Naive thymus-derived CD4-positive, alpha-beta T cell (primary cell): ENCODE data around the gene TMEM17. TPM values are rescaled to one million over a fixed set of nuclear protein-coding genes. Genes with fewer than 3 reads are reported as not detected.

Source experiments
- ATAC-seq: fragments of 150-1000 bp; cut with Tn5 transposase; 2 replicates; pipeline ENCODE4 v1.10.0; 2021; ENCODE audit warnings: mild to moderate bottlenecking, moderate library complexity
- CTCF ChIA-PET: fragments of 350-600 bp; sonication (Branson Sonifier 250); formaldehyde crosslinking; loops from one replicate; lab custom pipeline; 2021; ENCODE audit warnings: antibody characterized with exemption; lab: Charles Lee
- POLR2A ChIA-PET: fragments of 350-600 bp; sonication (Branson Sonifier 250); formaldehyde crosslinking; loops from one replicate; lab custom pipeline; 2021; ENCODE audit warnings: antibody characterized with exemption, inconsistent platforms; lab: Charles Lee
- DNase-seq, 9 donors: peaks; one replicate each; pipeline versions ENCODE4 v3.0.0 to v3.0.0-alpha.2; 2020 to 2022; ENCODE audit warnings: mixed read lengths in 1 of 9
- H3K27ac ChIP-seq: one replicate; pipeline ENCODE4 v1.7.0; 2013; ENCODE audit warnings: mild to moderate bottlenecking, low read depth, low read length, moderate library complexity
- H3K27me3 ChIP-seq, 2 donors: one replicate each; pipeline ENCODE4 v1.7.0; 2013; ENCODE audit warnings: low read length in 2 of 2, mild to moderate bottlenecking in 2 of 2, moderate library complexity in 2 of 2; ENCODE audit not compliant: control insufficient read depth in 2 of 2, insufficient read depth in 2 of 2
- H3K36me3 ChIP-seq, 3 experiments: 1 replicate in 2 of 3; 2 replicates in 1 of 3; pipeline ENCODE4 v1.7.0; 2013; ENCODE audit warnings: low read length in 3 of 3, mild to moderate bottlenecking in 3 of 3, moderate library complexity in 1 of 3; ENCODE audit not compliant: insufficient read depth in 3 of 3, control insufficient read depth in 2 of 3
- H3K4me1 ChIP-seq, 2 donors: one replicate each; pipeline ENCODE4 v1.7.0; 2013; ENCODE audit warnings: low read length in 2 of 2, mild to moderate bottlenecking in 2 of 2, moderate library complexity in 1 of 2; ENCODE audit not compliant: control insufficient read depth in 2 of 2, insufficient read depth in 2 of 2
- H3K4me3 ChIP-seq: 2 replicates; pipeline ENCODE4 v1.7.0; 2013; ENCODE audit warnings: mild to moderate bottlenecking, low read length
- H3K9me3 ChIP-seq, 3 experiments: 1 replicate in 2 of 3; 2 replicates in 1 of 3; pipeline ENCODE4 v1.7.0; 2013; ENCODE audit warnings: low read length in 3 of 3; ENCODE audit not compliant: control insufficient read depth in 2 of 3
- H3K27ac Mint-ChIP-seq, 9 donors: one replicate each; pipeline ENCODE4 v1.8.0; 2020 to 2022; ENCODE audit warnings: mixed read lengths in 9 of 9, mild to moderate bottlenecking in 8 of 9, moderate library complexity in 5 of 9, inconsistent platforms in 2 of 9
- H3K27me3 Mint-ChIP-seq, 5 donors: one replicate each; pipeline ENCODE4 v1.8.0; 2021 to 2022; ENCODE audit warnings: mixed read lengths in 5 of 5, mild to moderate bottlenecking in 1 of 5
- H3K36me3 Mint-ChIP-seq, 5 donors: one replicate each; pipeline ENCODE4 v1.8.0; 2020 to 2022; ENCODE audit warnings: mixed read lengths in 5 of 5, mild to moderate bottlenecking in 3 of 5, inconsistent platforms in 1 of 5
- H3K4me1 Mint-ChIP-seq, 7 donors: one replicate each; pipeline ENCODE4 v1.8.0; 2020 to 2022; ENCODE audit warnings: mixed read lengths in 7 of 7, mild to moderate bottlenecking in 3 of 7, inconsistent platforms in 1 of 7
- H3K4me3 Mint-ChIP-seq, 10 donors: one replicate each; pipeline ENCODE4 v1.8.0; 2020 to 2022; ENCODE audit warnings: mild to moderate bottlenecking in 10 of 10, mixed read lengths in 10 of 10, moderate library complexity in 6 of 10, inconsistent platforms in 2 of 10
- H3K9me3 Mint-ChIP-seq, 11 donors: one replicate each; pipeline ENCODE4 v1.8.0; 2020 to 2022; ENCODE audit warnings: mixed read lengths in 11 of 11, mild to moderate bottlenecking in 4 of 11, inconsistent platforms in 1 of 11, moderate library complexity in 1 of 11
- intact Hi-C, 2 donors: fragments of 100-400 bp; cut with micrococcal nuclease; formaldehyde crosslinking; loops; one replicate each; pipeline ENCODE4 v1.15.1; 2023
- polyA plus RNA-seq, 2 donors: library from polyadenylated mRNA; unstranded; fragments of 300-500 nt; fragmentation: Illumina TruSeq; gene quantifications; one replicate each; pipeline ENCODE4 v1.2.3, GENCODE V29; 2021
- total RNA-seq, 6 experiments: library from RNA in 5 of 6; stranded (reverse) in 5 of 6; gene quantifications; 1 replicate in 5 of 6; 2 replicates in 1 of 6; pipeline ENCODE4 v1.2.3 and lab custom pipeline; 2021 to 2026

Gene TMEM17
- total and polyA plus RNA-seq, 7 experiments from 2014 or later: 0.15 TPM; not detected in 5

- Mint-ChIP-seq H3K27me3 (peaks cover 0 to 5% (median 1%) of the 10 kb centered on the region in 5 donors), H3K4me1 (no peaks in the 10 kb centered on the region), H3K27ac (no peak overlapping the region), H3K4me3 (no peak overlapping the region), H3K9me3 (no peaks in the 10 kb centered on the region), H3K36me3 (no peaks in the 10 kb centered on the region)
- ChIA-PET POLR2A (no interaction called here), CTCF (no interaction called here)
- intact Hi-C loops: no loop called here
- DNase-seq (no peak), ATAC-seq (no peak)
- H3K4me1 ChIP-seq: no peaks in the 10 kb centered on the region
- no peak overlapping the region for H3K4me3 ChIP-seq
- H3K27ac ChIP-seq: no peak overlapping the region
- no peaks in the 10 kb centered on the region for H3K27me3 ChIP-seq
- H3K36me3 ChIP-seq: no peaks in the 10 kb centered on the region
- H3K9me3 ChIP-seq: no peaks in the 10 kb centered on the region
Observed at GRCh38 chr2:62486439-62486765, 19.6 kb downstream of the TMEM17 start.

- H3K27ac Mint-ChIP-seq: no peak overlapping the region
- H3K4me3 Mint-ChIP-seq: no peak overlapping the region
- H3K9me3 Mint-ChIP-seq: no peaks in the 10 kb centered on the region
- no peaks in the 10 kb centered on the region for H3K36me3 Mint-ChIP-seq
- ATAC-seq: no peak
- Histone ChIP-seq H3K9me3 (no peaks in the 10 kb centered on the region), H3K27ac (no peak overlapping the region), H3K27me3 (no peaks in the 10 kb centered on the region), H3K4me3 (no peak overlapping the region), H3K4me1 (no peaks in the 10 kb centered on the region), H3K36me3 (no peaks in the 10 kb centered on the region)
- DNase-seq: no peak
- intact Hi-C loops: no loop called here
- no peaks in the 10 kb centered on the region for H3K4me1 Mint-ChIP-seq
- ChIA-PET CTCF (no interaction called here), POLR2A (no interaction called here)
- peaks cover 0 to 6% (median 5%) of the 10 kb centered on the region in 5 donors for H3K27me3 Mint-ChIP-seq
Observed at GRCh38 chr2:62485761-62486438, 20.1 kb downstream of the TMEM17 start.

DNA sequence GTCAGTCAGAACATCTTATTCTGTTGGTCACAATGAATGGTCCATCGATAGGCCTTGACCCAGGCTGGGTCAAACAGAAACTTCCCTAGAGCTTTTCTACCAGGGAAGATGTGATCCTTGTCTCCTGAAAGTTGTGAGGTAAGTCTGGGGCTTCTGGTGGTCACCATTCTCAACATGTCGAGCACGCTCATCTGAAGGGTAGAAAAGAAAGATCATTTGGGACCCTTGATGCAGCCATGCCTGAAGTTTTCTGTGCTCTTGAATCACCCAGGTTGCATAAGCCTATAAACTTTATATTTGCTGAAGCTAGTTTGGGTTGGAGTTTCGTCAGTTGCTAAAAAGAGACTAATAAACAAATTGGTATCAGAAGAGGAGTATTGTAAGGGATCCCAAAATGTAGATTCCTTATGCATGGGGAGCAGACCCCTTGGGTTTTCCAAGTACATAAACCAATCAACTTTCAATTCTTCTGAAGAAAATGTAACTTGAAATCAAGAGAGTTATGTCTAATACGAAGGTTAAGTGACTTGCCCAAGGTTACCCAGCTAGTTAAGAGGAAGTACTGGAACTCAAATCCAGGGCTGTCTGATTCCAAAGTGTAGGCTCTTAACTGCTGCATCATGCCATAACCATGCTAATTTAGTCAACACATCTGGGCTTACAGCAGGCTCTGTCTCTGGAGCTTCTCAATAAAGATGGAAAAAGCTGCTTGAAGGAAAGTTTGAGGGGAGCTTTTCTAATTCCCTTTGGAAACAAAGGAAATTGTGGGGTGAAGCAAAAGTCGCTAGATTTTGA lies 23.2 kb downstream of the TMEM17 start:
- Mint-ChIP-seq H3K27me3 (peaks cover 0 to 12% (median 5%) of the 10 kb centered on the region in 5 donors), H3K4me1 (no peaks in the 10 kb centered on the region), H3K4me3 (no peak overlapping the region), H3K9me3 (no peaks in the 10 kb centered on the region), H3K27ac (no peak overlapping the region), H3K36me3 (no peaks in the 10 kb centered on the region)
- no peak overlapping the region for H3K4me3 ChIP-seq
- POLR2A ChIA-PET: interaction anchor here (0.8 kb wide), 1 partner anchor 409 kb away, joined by 3 read pairs; no protein-coding TSS in a partner anchor
- no peak for ATAC-seq
- H3K36me3 ChIP-seq: no peaks in the 10 kb centered on the region
- H3K27ac ChIP-seq: no peak overlapping the region
- intact Hi-C loops: no loop called here
- no peaks in the 10 kb centered on the region for H3K4me1 ChIP-seq
- DNase-seq: no peak
- no peaks in the 10 kb centered on the region for H3K27me3 ChIP-seq
- CTCF ChIA-PET: interaction anchor here (1.0 kb wide), 1 partner anchor 25 kb away, joined by 3 read pairs; no protein-coding TSS in a partner anchor
- no peaks in the 10 kb centered on the region for H3K9me3 ChIP-seq

- Mint-ChIP-seq H3K4me3 (no peak overlapping the region), H3K9me3 (no peaks in the 10 kb centered on the region), H3K27ac (no peak overlapping the region), H3K4me1 (peaks cover 0 to 7% (median 6%) of the 10 kb centered on the region in 7 donors), H3K27me3 (peaks cover 5 to 15% (median 6%) of the 10 kb centered on the region in 5 donors), H3K36me3 (no peaks in the 10 kb centered on the region)
- ChIA-PET POLR2A (no interaction called here), CTCF (no interaction called here)
- intact Hi-C loops: no loop called here
- peaks cover 0 to 11% of the 10 kb centered on the region in 2 donors for H3K4me1 ChIP-seq
- DNase-seq: no peak
- H3K4me3 ChIP-seq: no peak overlapping the region
- ATAC-seq: no peak
- H3K9me3 ChIP-seq: no peaks in the 10 kb centered on the region
- H3K27me3 ChIP-seq: no peaks in the 10 kb centered on the region
- no peak overlapping the region for H3K27ac ChIP-seq
- H3K36me3 ChIP-seq: no peaks in the 10 kb centered on the region
Observed at GRCh38 chr2:62479917-62480316, 26.1 kb downstream of the TMEM17 start.

DNA sequence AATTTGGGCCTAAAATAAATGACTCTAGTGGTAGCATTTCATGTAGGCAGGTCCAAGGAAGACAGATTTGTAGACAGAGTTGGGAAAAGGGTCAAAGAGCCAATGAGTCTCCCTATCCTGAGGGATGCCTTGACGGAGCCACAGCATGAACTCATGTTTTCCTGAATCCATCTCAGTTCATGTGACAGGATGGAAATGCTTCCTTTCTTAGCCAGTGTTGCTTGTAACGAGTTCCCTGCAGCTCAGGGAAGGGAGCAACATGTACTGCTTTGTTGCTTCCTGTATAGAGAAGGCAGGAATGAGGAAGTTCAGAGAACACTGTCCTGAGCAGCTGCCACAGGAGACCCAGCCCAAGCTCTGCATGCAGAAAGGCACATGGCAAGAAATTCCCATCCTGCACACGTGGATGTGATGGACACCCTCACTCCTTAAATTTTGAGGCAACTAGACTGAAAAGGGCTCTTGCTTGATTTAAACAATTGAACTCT lies 27.9 kb downstream of the TMEM17 start:
- peaks cover 5 to 22% (median 6%) of the 10 kb centered on the region in 5 donors for H3K27me3 Mint-ChIP-seq
- peaks cover 0 to 14% of the 10 kb centered on the region in 2 donors for H3K4me1 ChIP-seq
- H3K4me3 ChIP-seq: no peak overlapping the region
- H3K9me3 ChIP-seq: no peaks in the 10 kb centered on the region
- H3K4me3 Mint-ChIP-seq: no peak overlapping the region
- H3K4me1 Mint-ChIP-seq: peaks cover 0 to 11% (median 6%) of the 10 kb centered on the region in 7 donors
- H3K27me3 ChIP-seq: no peaks in the 10 kb centered on the region
- ChIA-PET CTCF (no interaction called here), POLR2A (no interaction called here)
- peak; percentile 49 for ATAC-seq
- no peak for DNase-seq
- no peaks in the 10 kb centered on the region for H3K9me3 Mint-ChIP-seq
- no peaks in the 10 kb centered on the region for H3K36me3 Mint-ChIP-seq
- no peak overlapping the region for H3K27ac ChIP-seq
- no peak overlapping the region for H3K27ac Mint-ChIP-seq
- intact Hi-C loops: no loop called here
- H3K36me3 ChIP-seq: no peaks in the 10 kb centered on the region

GRCh38 chr2:62477573-62477972 lies 28.4 kb downstream of the TMEM17 start:
- intact Hi-C loops: no loop called here
- Mint-ChIP-seq H3K27me3 (peaks cover 5 to 24% (median 8%) of the 10 kb centered on the region in 5 donors), H3K4me3 (no peak overlapping the region), H3K36me3 (no peaks in the 10 kb centered on the region), H3K4me1 (peaks cover 0 to 11% (median 6%) of the 10 kb centered on the region in 7 donors), H3K27ac (no peak overlapping the region), H3K9me3 (no peaks in the 10 kb centered on the region)
- Histone ChIP-seq H3K4me3 (no peak overlapping the region), H3K27me3 (no peaks in the 10 kb centered on the region), H3K36me3 (no peaks in the 10 kb centered on the region), H3K27ac (no peak overlapping the region), H3K4me1 (peaks cover 0 to 14% of the 10 kb centered on the region in 2 donors), H3K9me3 (no peaks in the 10 kb centered on the region)
- ChIA-PET POLR2A (no interaction called here), CTCF (no interaction called here)
- DNase-seq: no peak
- ATAC-seq: no peak
